ENCODE data around the gene GLI3. TPM values are rescaled to one million over a fixed set of nuclear protein-coding genes. Genes with fewer than 3 reads are reported as not detected.
A peak's percentile ranks its signal among the peaks of the same experiment; 100 is the strongest.

The GLI3 gene
- polyA plus RNA-seq, 1 experiment: 6.0 TPM

GRCh38 chr7:41978858-41979257 lies 258.2 kb downstream of the GLI3 start:
- ChIA-PET CTCF (interaction anchor here (0.6 to 8.9 kb wide), 46 partner anchors 11 to 901 kb away, joined by 3 to 118 read pairs (median 4); no protein-coding TSS in a partner anchor), POLR2A (no interaction called here)
- no peak for TF ChIP-seq CTCF (IDR thresholded peaks at IDR 0.05; ENCODE audit: low read depth, low read length)
- H3K27ac ChIP-seq (ENCODE audit: low read depth, low read length): no peak overlapping the region
- H3K4me3 ChIP-seq (ENCODE audit: low read depth, low read length): no peak overlapping the region
- no peaks in the 10 kb centered on the region for H3K9me3 ChIP-seq (ENCODE audit: control insufficient read depth, insufficient read depth, low read length)
- no peaks in the 10 kb centered on the region for H3K27me3 ChIP-seq (ENCODE audit: control insufficient read depth, insufficient read depth, low read length)
- no peak for DNase-seq (ENCODE audit: low read depth, low spot score)

- ChIA-PET POLR2A (interaction anchor here (0.8 to 1.1 kb wide), 2 partner anchors 19 to 22 kb away, joined by 3 read pairs; no protein-coding TSS in a partner anchor), CTCF (interaction anchor here (0.6 to 8.9 kb wide), 47 partner anchors 10 to 899 kb away, joined by 3 to 118 read pairs (median 4); no protein-coding TSS in a partner anchor)
- no peak overlapping the region for H3K4me3 ChIP-seq (ENCODE audit: low read depth, low read length)
- no peak overlapping the region for H3K27ac ChIP-seq (ENCODE audit: low read depth, low read length)
- TF ChIP-seq CTCF (IDR thresholded peaks at IDR 0.05; ENCODE audit: low read depth, low read length): no peak
- H3K27me3 ChIP-seq (ENCODE audit: control insufficient read depth, insufficient read depth, low read length): no peaks in the 10 kb centered on the region
- no peak for DNase-seq (ENCODE audit: low read depth, low spot score)
- H3K9me3 ChIP-seq (ENCODE audit: control insufficient read depth, insufficient read depth, low read length): no peaks in the 10 kb centered on the region
Observed at GRCh38 chr7:41977661-41978060, 259.3 kb downstream of the GLI3 start.

DNA sequence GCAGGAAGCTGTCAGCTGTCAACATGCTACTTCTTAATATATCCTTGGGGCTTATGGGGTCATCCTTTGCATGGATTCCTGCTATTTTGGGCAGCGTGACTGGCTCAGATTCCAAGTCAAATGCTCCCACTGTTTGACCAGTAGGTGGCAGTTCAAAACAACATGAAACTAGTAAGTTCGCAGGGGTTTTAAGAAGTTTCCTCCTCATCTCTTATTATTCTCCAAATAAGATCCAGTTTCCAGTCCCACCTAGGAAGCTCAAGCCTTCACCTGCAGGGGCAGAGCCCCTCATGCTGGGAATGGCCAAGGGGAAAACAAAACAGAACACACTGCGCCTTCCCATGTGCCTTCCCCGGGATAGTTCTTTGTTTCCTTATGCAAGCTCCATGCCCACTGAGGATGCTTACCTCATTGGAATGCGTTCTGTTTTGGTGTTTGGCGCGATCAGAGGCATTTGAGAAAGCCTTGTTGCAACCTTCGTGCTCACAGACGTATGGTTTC lies 259.8 kb downstream of the GLI3 start:
- no peak overlapping the region for H3K4me3 ChIP-seq (ENCODE audit: low read depth, low read length)
- H3K27ac ChIP-seq (ENCODE audit: low read depth, low read length): no peak overlapping the region
- no peak for DNase-seq (ENCODE audit: low read depth, low spot score)
- TF ChIP-seq CTCF (IDR thresholded peaks at IDR 0.05; ENCODE audit: low read depth, low read length): peak; percentile 84
- no peaks in the 10 kb centered on the region for H3K9me3 ChIP-seq (ENCODE audit: control insufficient read depth, insufficient read depth, low read length)
- ChIA-PET POLR2A (interaction anchor here (0.8 to 1.1 kb wide), 2 partner anchors 20 to 22 kb away, joined by 3 read pairs; no protein-coding TSS in a partner anchor), CTCF (interaction anchor here (0.6 to 8.9 kb wide), 51 partner anchors 9 to 903 kb away, joined by 3 to 118 read pairs (median 4); no protein-coding TSS in a partner anchor)
- H3K27me3 ChIP-seq (ENCODE audit: control insufficient read depth, insufficient read depth, low read length): no peaks in the 10 kb centered on the region

DNA sequence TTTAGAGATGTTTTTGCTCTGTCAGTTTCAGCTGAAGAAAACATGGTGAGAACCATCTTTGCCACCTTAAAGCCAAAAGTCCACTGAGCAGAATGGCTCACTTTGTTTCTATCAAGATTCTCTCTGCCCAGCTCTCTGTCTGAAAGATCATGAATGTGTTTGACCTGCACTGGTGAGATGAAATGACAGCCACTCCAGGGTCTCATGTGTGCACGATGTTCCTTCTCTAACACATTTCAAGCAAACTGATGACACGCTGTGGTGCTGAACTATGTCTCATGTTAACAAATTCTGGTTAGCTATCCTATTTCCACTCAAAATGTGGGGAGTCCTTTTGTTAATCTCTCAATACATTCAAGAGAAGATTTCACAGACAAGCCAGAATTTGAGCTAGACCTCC lies 260.6 kb downstream of the GLI3 start:
- CTCF ChIA-PET: interaction anchor here (0.8 to 8.9 kb wide), 37 partner anchors 8 to 904 kb away, joined by 3 to 118 read pairs (median 5); no protein-coding TSS in a partner anchor
- Histone ChIP-seq H3K4me3 (ENCODE audit: low read depth, low read length) (no peak overlapping the region), H3K27me3 (ENCODE audit: control insufficient read depth, insufficient read depth, low read length) (no peaks in the 10 kb centered on the region), H3K9me3 (ENCODE audit: control insufficient read depth, insufficient read depth, low read length) (no peaks in the 10 kb centered on the region), H3K27ac (ENCODE audit: low read depth, low read length) (no peak overlapping the region)
- POLR2A ChIA-PET: no interaction called here
- DNase-seq (ENCODE audit: low read depth, low spot score): no peak
- no peak for TF ChIP-seq CTCF (IDR thresholded peaks at IDR 0.05; ENCODE audit: low read depth, low read length)

- Histone ChIP-seq H3K4me3 (ENCODE audit: low read depth, low read length) (no peak overlapping the region), H3K27me3 (ENCODE audit: control insufficient read depth, insufficient read depth, low read length) (no peaks in the 10 kb centered on the region), H3K9me3 (ENCODE audit: control insufficient read depth, insufficient read depth, low read length) (no peaks in the 10 kb centered on the region), H3K27ac (ENCODE audit: low read depth, low read length) (no peak overlapping the region)
- no peak for DNase-seq (ENCODE audit: low read depth, low spot score)
- POLR2A ChIA-PET: no interaction called here
- TF ChIP-seq CTCF (IDR thresholded peaks at IDR 0.05; ENCODE audit: low read depth, low read length): no peak
- CTCF ChIA-PET: interaction anchor here (0.9 to 8.9 kb wide), 13 partner anchors 8 to 901 kb away, joined by 3 to 118 read pairs (median 9); no protein-coding TSS in a partner anchor
Observed at GRCh38 chr7:41975849-41976248, 261.2 kb downstream of the GLI3 start.

Measured in AG04450 (cell line).